Activated naive CD4-positive, alpha-beta T cell treated with anti-CD3 and anti-CD28 coated beads for 36 hours (primary cell): Measurements from ENCODE around the gene MYZAP. TPM values are rescaled to one million over a fixed set of nuclear protein-coding genes. Genes with fewer than 3 reads are reported as not detected.

Experiments used
- CTCF ChIA-PET: fragments of 350-600 bp; sonication (Branson Sonifier 250); formaldehyde crosslinking; loops from one replicate; lab custom pipeline; 2021; ENCODE audit warnings: antibody characterized with exemption; lab: Charles Lee
- DNase-seq: peaks from one replicate; pipeline ENCODE4 v3.0.0-alpha.2; 2020
- H3K27ac Mint-ChIP-seq: one replicate; pipeline ENCODE4 v1.8.0; 2021; ENCODE audit warnings: mild to moderate bottlenecking, mixed read lengths
- H3K27me3 Mint-ChIP-seq: one replicate; pipeline ENCODE4 v1.8.0; 2021; ENCODE audit warnings: low read depth, mixed read lengths
- H3K36me3 Mint-ChIP-seq: one replicate; pipeline ENCODE4 v1.8.0; 2021; ENCODE audit warnings: low read depth, mixed read lengths
- H3K4me1 Mint-ChIP-seq: one replicate; pipeline ENCODE4 v1.8.0; 2021; ENCODE audit warnings: low read depth, mixed read lengths
- H3K4me3 Mint-ChIP-seq: one replicate; pipeline ENCODE4 v1.8.0; 2021; ENCODE audit warnings: mild to moderate bottlenecking, moderate library complexity, mixed read lengths
- H3K9me3 Mint-ChIP-seq: one replicate; pipeline ENCODE4 v1.8.0; 2021; ENCODE audit warnings: mixed read lengths
- intact Hi-C: fragments of 100-400 bp; cut with micrococcal nuclease; formaldehyde crosslinking; loops from one replicate; pipeline ENCODE4 v1.15.1; 2023
- total RNA-seq, 2 experiments: library from RNA; stranded (reverse); gene quantifications; one replicate each; pipeline ENCODE4 v1.2.3, GENCODE V29; 2021

Gene MYZAP
- total RNA-seq, 2 experiments from 2014 or later = 0.38 to 0.40 TPM

DNA sequence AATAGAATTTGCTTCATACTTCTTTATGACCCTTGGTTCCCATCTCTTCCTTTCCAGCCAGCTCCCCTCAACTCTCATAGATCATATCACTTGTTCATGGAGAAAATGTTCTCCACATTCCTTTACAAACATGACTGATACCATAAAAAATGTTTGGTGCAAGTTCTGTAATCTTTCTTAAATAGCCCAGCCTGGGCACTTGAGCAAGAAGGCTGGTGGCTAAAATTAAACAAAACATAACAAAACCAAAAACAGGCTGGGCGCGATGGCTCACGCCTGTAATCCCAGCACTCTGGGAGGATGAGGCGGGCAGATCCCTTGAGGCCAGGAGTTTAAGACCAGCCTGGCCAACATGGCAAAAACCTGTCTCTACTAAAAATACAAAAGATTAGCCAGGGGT is 105.9 kb downstream of the MYZAP start:
- DNase-seq = no peak
- H3K27ac Mint-ChIP-seq = no peak overlapping the region
- intact Hi-C loops = no loop called here
- H3K36me3 Mint-ChIP-seq = no peaks in the 10 kb centered on the region
- CTCF ChIA-PET = no interaction called here
- no peaks in the 10 kb centered on the region for H3K9me3 Mint-ChIP-seq
- peaks cover 5% of the 10 kb centered on the region for H3K4me1 Mint-ChIP-seq
- H3K4me3 Mint-ChIP-seq = no peak overlapping the region
- no peaks in the 10 kb centered on the region for H3K27me3 Mint-ChIP-seq

DNA sequence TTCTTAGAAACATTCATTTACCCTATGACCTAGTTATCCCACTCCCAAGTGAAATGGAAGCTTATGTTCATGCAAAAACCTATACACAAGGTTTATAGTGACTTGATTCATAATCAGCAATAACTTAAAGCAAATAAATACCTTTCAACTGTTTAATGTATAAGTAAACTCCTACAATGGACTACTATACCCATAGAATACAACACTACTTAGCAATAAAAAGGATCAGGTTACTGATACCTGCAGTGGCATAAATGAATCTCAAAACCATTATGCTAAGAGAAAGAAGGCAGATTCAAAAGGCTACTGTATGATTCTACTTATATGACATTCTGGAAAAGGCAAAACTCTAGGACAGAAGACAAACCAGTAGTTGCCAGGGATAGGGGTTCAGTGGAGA is 106.5 kb downstream of the MYZAP start:
- Mint-ChIP-seq H3K9me3 (no peaks in the 10 kb centered on the region), H3K4me1 (peaks cover 12% of the 10 kb centered on the region), H3K36me3 (no peaks in the 10 kb centered on the region), H3K4me3 (no peak overlapping the region), H3K27me3 (no peaks in the 10 kb centered on the region), H3K27ac (no peak overlapping the region)
- DNase-seq = no peak
- intact Hi-C loops = no loop called here
- CTCF ChIA-PET = no interaction called here

DNA sequence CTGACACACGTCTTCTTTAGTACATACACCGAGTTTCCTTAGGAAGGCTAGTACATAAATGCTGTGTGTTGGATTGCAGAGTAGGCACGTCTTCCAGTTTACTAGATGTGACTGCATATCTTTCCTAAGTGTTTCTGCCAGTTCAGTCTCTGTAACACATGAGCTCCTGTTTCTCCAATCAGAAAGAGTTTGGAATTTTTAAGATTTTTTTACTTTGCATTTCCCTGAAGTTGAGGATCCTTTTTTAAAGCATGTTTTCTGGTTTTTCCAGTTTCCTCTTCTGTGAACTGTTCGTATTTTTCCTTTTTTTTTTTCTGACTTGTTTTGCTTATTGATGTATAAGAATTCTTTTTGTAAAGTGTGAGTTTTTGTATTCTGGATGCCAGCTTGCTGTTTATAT is 107.3 kb downstream of the MYZAP start:
- intact Hi-C loops = no loop called here
- Mint-ChIP-seq H3K9me3 (no peaks in the 10 kb centered on the region), H3K4me3 (no peak overlapping the region), H3K36me3 (no peaks in the 10 kb centered on the region), H3K4me1 (peaks cover 18% of the 10 kb centered on the region), H3K27me3 (no peaks in the 10 kb centered on the region), H3K27ac (no peak overlapping the region)
- CTCF ChIA-PET = no interaction called here
- DNase-seq = no peak

DNA sequence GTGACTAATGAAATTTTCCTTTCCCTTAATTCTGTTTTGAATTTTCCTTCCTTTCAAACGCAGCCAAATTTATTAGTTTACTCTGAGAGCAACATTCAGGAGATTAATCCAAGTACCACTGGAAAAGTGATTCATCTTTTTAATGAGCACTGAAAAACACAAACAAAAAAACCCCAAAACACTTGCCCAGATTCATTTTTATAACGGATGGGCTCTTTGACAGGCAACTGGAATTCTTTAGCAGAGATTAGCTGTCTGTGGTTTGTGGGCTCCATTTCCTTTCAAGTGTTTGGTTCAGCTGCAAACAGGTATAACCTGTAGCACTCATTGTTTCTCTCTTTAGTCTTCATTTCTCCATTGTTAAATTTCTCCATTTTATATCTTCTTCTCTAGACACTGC is 111.7 kb downstream of the MYZAP start:
- intact Hi-C loops = loop anchor here (1.0 to 10.0 kb wide), 3 partner anchors 116 to 1231 kb away; partner anchors contain the start of gene SLTM
- no peaks in the 10 kb centered on the region for H3K27me3 Mint-ChIP-seq
- peaks cover 50% of the 10 kb centered on the region for H3K4me1 Mint-ChIP-seq
- peak overlapping the region; percentile 72 for H3K27ac Mint-ChIP-seq
- CTCF ChIA-PET = no interaction called here
- no peaks in the 10 kb centered on the region for H3K9me3 Mint-ChIP-seq
- H3K36me3 Mint-ChIP-seq = peaks cover 7% of the 10 kb centered on the region
- peak; percentile 56 for DNase-seq
- peak overlapping the region; percentile 16 for H3K4me3 Mint-ChIP-seq

DNA sequence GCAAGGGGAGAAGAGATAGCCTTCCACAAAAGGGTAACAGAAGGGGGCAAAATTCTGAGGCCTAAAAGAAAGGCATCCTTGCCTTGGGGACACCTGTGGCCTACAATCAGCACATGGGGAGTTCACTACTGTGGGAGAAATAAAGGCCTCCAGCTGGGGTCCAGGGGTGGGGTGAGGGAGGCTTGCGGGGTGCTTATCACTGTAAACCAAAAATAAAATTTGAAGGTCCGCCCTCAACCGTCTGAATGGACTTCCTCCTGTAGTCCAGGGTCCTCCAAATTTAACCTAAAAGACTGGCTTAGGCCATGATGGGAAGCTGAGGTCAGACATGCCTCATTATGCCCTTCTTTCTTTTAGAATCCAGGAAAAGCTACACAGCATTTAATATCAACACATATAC is 112.7 kb downstream of the MYZAP start:
- H3K27ac Mint-ChIP-seq = peak overlapping the region; percentile 72
- intact Hi-C loops = loop anchor here (10.0 kb wide), 2 partner anchors 630 to 1230 kb away; partner anchors contain the start of gene SLTM

DNA sequence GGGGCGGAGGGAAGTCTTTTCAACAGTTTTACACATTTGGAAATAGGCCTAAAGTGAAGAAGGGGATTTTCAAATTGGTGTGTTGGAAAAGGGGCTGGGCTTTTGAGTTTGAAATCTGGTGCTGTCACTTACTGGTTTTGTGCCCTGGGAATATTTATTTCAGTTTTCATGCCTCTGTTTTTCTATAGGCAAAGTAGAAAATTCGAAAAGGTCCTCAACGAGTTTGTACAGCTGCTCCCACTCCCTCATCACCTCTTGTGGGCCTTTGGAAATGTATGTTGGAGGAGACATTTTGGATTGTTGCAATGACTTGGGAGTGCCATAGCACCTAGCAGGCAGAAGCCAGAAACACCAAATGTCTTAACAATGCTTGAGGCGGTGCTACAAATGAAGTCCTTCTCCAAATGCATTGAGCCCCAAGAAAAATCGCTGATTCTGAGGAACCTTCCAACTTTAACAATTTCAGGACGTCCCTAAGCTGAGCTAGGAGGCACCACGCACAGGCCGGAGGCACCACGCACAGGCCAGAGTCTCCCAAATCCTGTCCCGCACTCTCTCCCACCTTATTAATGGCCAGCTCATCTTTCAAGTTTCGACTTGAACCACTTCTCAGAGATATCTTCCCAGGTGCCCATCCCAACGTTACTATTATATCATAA is 114.2 kb downstream of the MYZAP start:
- H3K27ac Mint-ChIP-seq = peak overlapping the region; percentile 93
- DNase-seq = no peak

More for the DNA sequence above, 112.7 kb downstream of the MYZAP start:
- peaks cover 17% of the 10 kb centered on the region for H3K36me3 Mint-ChIP-seq
- H3K4me1 Mint-ChIP-seq = peaks cover 61% of the 10 kb centered on the region
- no peak overlapping the region for H3K4me3 Mint-ChIP-seq
- CTCF ChIA-PET = interaction anchor here (1.1 kb wide), 1 partner anchor 143 kb away, joined by 4 read pairs; no protein-coding TSS in a partner anchor
- no peak for DNase-seq
- H3K27me3 Mint-ChIP-seq = no peaks in the 10 kb centered on the region
- no peaks in the 10 kb centered on the region for H3K9me3 Mint-ChIP-seq

DNA sequence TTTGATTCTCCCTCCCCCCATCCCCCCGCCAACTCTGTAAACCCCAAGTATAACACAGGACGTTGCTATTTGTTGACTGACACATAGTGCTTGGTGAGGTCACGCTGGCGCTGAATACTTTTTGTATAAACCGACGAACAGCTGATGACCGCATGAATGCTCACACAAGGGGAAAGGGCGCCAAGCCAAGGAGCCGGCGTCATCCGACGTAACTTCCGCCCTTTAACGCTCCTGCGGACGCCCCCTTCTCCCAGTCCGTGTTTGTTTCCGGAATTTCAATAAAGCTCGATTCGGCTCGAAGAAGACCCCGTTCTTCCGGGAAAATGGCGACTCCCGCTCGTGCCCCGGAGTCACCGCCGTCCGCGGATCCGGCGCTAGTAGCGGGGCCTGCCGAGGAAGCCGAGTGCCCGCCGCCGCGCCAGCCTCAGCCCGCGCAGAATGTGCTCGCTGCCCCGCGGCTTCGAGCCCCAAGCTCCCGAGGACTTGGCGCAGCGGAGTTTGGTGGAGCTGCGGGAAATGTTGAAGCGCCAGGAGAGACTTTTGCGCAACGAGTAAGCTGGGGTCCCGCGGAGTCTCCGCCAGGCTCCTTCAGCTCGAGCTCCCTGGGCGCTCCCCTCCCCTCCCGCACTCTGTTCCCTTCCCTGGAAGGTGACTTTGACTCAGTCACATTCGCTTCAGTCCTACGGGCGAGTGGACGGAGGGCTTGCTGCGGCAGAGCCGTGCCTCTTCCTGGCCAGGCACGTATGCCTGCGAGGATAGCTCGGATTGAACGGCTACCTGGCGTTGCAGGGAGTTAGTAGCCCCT is 114.9 kb downstream of the MYZAP start, which contains the start of gene POLR2M:
Gene POLR2M (plus strand): TSS at position 310 of the 805 bp plus-strand sequence. CDS start 129 bp downstream, at position 439.
- peak; percentile 98 for DNase-seq
- Mint-ChIP-seq H3K4me1 (peaks cover 79% of the 10 kb centered on the region), H3K36me3 (peaks cover 33% of the 10 kb centered on the region), H3K4me3 (peak within 1 kb of the TSS; percentile 90), H3K27ac (peak within 1 kb of the TSS; percentile 93), H3K9me3 (no peaks in the 10 kb centered on the region), H3K27me3 (no peaks in the 10 kb centered on the region)
- intact Hi-C loops = loop anchor here (1.0 to 10.0 kb wide), 6 partner anchors 145 to 1982 kb away; partner anchors contain the start of genes BNIP2, RFX7, SLTM and ZNF280D
- CTCF ChIA-PET = interaction anchor here (0.9 to 1.9 kb wide), 5 partner anchors 10 to 164 kb away, joined by 3 to 8 read pairs (median 4); no protein-coding TSS in a partner anchor

More for the DNA sequence above, 114.2 kb downstream of the MYZAP start:
- intact Hi-C loops = loop anchor here (1.0 to 10.0 kb wide), 6 partner anchors 145 to 1983 kb away; partner anchors contain the start of genes BNIP2, RFX7, SLTM and ZNF280D
- H3K4me1 Mint-ChIP-seq = peaks cover 73% of the 10 kb centered on the region
- CTCF ChIA-PET = interaction anchor here (0.9 to 1.9 kb wide), 3 partner anchors 9 to 155 kb away, joined by 3 to 8 read pairs (median 5); no protein-coding TSS in a partner anchor
- peak overlapping the region; percentile 90 for H3K4me3 Mint-ChIP-seq
- H3K9me3 Mint-ChIP-seq = no peaks in the 10 kb centered on the region
- H3K27me3 Mint-ChIP-seq = no peaks in the 10 kb centered on the region
- peaks cover 27% of the 10 kb centered on the region for H3K36me3 Mint-ChIP-seq

DNA sequence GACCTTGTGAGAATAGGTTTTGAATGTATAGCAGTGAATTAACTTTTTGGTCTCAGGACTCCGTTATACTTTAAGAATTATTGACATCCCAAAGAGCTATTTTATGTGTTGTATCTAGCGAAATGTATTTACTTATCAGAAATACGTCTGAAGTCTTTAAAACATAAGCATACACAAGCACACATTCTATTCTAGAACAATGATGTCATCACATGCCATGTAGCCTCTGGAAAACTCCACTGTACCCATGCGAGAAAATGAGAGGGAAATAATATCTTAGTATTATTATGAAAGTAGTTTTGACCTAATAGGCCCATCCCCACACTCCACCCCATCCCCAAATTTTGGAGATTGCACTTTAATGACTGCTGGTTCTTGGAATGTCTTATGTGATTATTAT is 116.3 kb downstream of the MYZAP start:
- DNase-seq = no peak
- Mint-ChIP-seq H3K4me1 (peaks cover 76% of the 10 kb centered on the region), H3K27me3 (no peaks in the 10 kb centered on the region), H3K27ac (peak overlapping the region; percentile 93), H3K36me3 (peaks cover 40% of the 10 kb centered on the region), H3K9me3 (no peaks in the 10 kb centered on the region), H3K4me3 (peak overlapping the region; percentile 90)
- intact Hi-C loops = loop anchor here (5.0 to 10.0 kb wide), 4 partner anchors 627 to 1466 kb away; partner anchors contain the start of genes RFX7, SLTM and ZNF280D
- CTCF ChIA-PET = interaction anchor here (0.8 to 1.8 kb wide), 4 partner anchors 25 to 153 kb away, joined by 3 to 8 read pairs (median 4); no protein-coding TSS in a partner anchor

DNA sequence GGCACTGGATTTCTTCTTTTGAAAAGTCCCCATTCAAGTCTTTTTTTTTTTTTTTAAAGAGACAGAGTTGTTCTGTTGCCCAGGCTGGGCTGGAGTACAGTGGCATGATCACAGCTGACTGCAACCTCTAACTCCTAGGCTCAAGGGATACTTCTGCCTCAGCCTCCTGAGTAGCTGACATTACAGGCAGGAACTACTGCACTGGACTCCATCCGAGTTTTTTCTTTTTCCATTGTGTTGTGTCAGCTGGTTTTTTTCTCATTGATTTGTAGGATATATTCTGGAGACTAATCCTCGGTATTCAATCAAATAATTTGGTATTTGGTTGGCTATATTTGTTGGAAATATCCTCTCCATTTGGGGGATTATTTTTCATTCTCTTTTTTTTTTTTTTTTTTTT is 126.6 kb downstream of the MYZAP start:
- peaks cover 40% of the 10 kb centered on the region for H3K36me3 Mint-ChIP-seq

DNA sequence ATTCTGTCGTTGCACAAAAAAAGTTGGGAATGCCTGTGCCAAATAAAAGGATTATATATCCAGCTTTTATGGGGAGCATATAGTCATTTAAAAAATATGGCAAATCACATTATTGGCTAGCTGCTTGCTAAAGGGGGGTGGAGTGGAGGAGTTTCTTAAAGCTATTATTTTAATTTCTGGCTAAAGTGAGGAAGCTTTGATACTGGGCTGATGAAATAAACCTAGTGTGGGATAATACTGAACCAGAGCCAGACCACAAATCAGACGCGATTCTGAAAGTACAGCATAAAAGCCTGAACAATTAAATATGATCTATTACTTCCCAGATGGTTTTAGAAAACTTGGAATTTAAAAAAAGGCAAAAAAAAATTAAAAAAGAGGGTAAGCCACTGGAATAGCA is 129.2 kb downstream of the MYZAP start:
- Mint-ChIP-seq H3K4me1 (no peaks in the 10 kb centered on the region), H3K27me3 (no peaks in the 10 kb centered on the region), H3K4me3 (no peak overlapping the region), H3K27ac (no peak overlapping the region), H3K36me3 (peaks cover 33% of the 10 kb centered on the region), H3K9me3 (peaks cover 3% of the 10 kb centered on the region)
- DNase-seq = no peak
- CTCF ChIA-PET = interaction anchor here (1.2 to 2.4 kb wide), 2 partner anchors 11 to 161 kb away, joined by 3 to 13 read pairs; no protein-coding TSS in a partner anchor
- intact Hi-C loops = no loop called here

More for the DNA sequence above, 126.6 kb downstream of the MYZAP start:
- Mint-ChIP-seq H3K4me1 (peaks cover 11% of the 10 kb centered on the region), H3K27ac (no peak overlapping the region), H3K27me3 (no peaks in the 10 kb centered on the region), H3K9me3 (peaks cover 3% of the 10 kb centered on the region), H3K4me3 (no peak overlapping the region)
- CTCF ChIA-PET = interaction anchor here (0.6 kb wide), 1 partner anchor 1813 kb away, joined by 3 read pairs; no protein-coding TSS in a partner anchor
- DNase-seq = no peak
- intact Hi-C loops = no loop called here

DNA sequence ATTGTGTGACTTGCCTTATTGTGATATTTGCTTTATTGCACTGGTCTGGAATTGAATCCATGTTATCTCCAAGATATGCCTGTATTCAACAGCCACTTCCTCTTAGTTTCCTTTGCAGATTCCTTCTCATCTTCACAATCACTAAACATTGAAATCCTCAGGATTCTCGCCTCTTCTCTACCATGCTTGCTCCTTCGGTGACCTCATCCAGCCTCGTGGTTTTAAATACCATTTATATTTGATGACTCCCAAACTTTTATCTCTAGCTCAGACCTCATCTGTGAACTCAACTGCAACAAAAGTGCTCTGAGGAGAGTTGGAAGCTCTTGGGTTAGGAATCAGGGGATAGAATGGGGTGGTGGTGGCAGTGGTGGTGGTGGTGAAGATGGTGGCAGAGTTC is 134.7 kb downstream of the MYZAP start:
- CTCF ChIA-PET = interaction anchor here (0.6 kb wide), 1 partner anchor 128 kb away, joined by 3 read pairs; no protein-coding TSS in a partner anchor

DNA sequence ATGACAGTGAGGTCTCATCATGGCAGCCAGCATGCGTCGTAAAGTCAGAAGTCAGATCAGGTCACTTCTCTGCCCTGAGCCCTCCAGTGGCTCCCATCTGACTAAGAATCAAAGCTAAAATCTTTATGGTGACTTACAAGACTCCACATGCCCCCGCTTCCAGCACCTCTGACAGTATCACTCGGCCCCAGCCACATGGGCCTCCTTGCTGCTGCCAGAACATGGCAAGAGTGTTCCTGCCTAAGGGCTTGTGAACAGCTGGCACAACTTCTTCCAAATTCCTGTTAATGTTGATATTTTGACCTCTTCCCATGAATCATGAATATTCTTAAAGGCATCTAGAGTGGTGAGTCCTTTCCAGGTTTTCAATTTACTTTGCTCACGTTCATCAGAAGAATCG is 135.3 kb downstream of the MYZAP start:
- H3K4me1 Mint-ChIP-seq = no peaks in the 10 kb centered on the region
- H3K9me3 Mint-ChIP-seq = no peaks in the 10 kb centered on the region
- CTCF ChIA-PET = interaction anchor here (0.6 kb wide), 1 partner anchor 127 kb away, joined by 3 read pairs; no protein-coding TSS in a partner anchor
- peaks cover 8% of the 10 kb centered on the region for H3K36me3 Mint-ChIP-seq
- H3K27ac Mint-ChIP-seq = no peak overlapping the region
- no peak for DNase-seq
- no peak overlapping the region for H3K4me3 Mint-ChIP-seq
- no peaks in the 10 kb centered on the region for H3K27me3 Mint-ChIP-seq
- intact Hi-C loops = no loop called here

More for the DNA sequence above, 134.7 kb downstream of the MYZAP start:
- no peak overlapping the region for H3K27ac Mint-ChIP-seq
- DNase-seq = no peak
- H3K27me3 Mint-ChIP-seq = no peaks in the 10 kb centered on the region
- peaks cover 8% of the 10 kb centered on the region for H3K36me3 Mint-ChIP-seq
- H3K4me3 Mint-ChIP-seq = no peak overlapping the region
- H3K4me1 Mint-ChIP-seq = no peaks in the 10 kb centered on the region
- intact Hi-C loops = no loop called here
- H3K9me3 Mint-ChIP-seq = no peaks in the 10 kb centered on the region
